Muscle of leg (tissue), 11 donors: ENCODE results near the gene INTS6. TPM values are rescaled to one million over a fixed set of nuclear protein-coding genes. Genes with fewer than 3 reads are reported as not detected.

ENCODE experiments used
- DNase-seq: peaks from one replicate; pipeline ENCODE4 v3.0.0; 2013
- H3K27ac ChIP-seq: one replicate; pipeline ENCODE4 v1.5.1; 2013; ENCODE audit warnings: mild to moderate bottlenecking, low read length, control low read depth
- H3K27me3 ChIP-seq: one replicate; pipeline ENCODE4 v1.6.1; 2013; ENCODE audit warnings: low read length; ENCODE audit not compliant: control insufficient read depth, insufficient read depth
- H3K36me3 ChIP-seq: one replicate; pipeline ENCODE4 v1.6.1; 2013; ENCODE audit warnings: low read length; ENCODE audit not compliant: control insufficient read depth, insufficient read depth
- H3K4me1 ChIP-seq: one replicate; pipeline ENCODE4 v1.6.1; 2013; ENCODE audit warnings: low read length; ENCODE audit not compliant: control insufficient read depth, insufficient read depth
- H3K4me3 ChIP-seq: one replicate; pipeline ENCODE4 v1.5.1; 2013; ENCODE audit warnings: low read length, control low read depth
- H3K9me3 ChIP-seq: replicated peaks from 2 replicates; pipeline ENCODE4 v1.6.1; 2013; ENCODE audit warnings: low read depth, low read length; ENCODE audit not compliant: control insufficient read depth
- WGBS: methylation state at CpG from one replicate; pipeline ENCODE4 v1.1.5; 2013; ENCODE audit warnings: missing lambda C conversion rate; ENCODE audit not compliant: insufficient coverage; 5-methylcytosine and 5-hydroxymethylcytosine counted together
- polyA plus RNA-seq, 8 donors: library from polyadenylated mRNA; unstranded; fragments of 120-200 nt; gene quantifications; one replicate each; pipeline versions ENCODE4 v1.2.1 to v1.2.3, GENCODE V29; 2013; ENCODE audit warnings: inconsistent platforms in 1 of 8, low replicate concordance in 1 of 8; ENCODE audit not compliant: insufficient read length in 8 of 8, insufficient read depth in 1 of 8
- total RNA-seq: library from RNA; stranded (reverse); fragments of 120-200 nt; gene quantifications from one replicate; pipeline ENCODE4 v1.2.4, GENCODE V29; 2013

INTS6 gene
- total and polyA plus RNA-seq, 9 donors = 16.9 to 27.7 (median 20.1) TPM

DNA sequence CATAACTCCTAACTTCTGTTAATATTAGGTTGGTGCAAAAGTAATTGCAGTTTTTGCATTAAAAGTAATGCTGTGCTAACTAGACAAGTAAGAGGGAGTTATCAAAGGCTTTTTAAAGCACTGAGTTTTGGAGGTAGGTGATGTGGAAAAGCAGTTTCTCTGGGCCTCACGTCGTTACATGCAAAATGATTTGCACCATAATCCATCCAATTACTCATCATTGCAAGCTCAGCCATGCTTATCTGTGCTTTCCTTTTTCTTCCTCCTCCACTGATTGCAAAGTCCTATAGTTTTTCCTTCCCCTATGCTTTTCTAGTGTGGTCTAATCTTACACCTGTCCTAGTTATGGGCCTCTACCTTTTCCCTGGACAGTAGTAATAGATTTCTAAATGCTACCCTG, 35.4 kb upstream of the INTS6 start:
- WGBS = no CpG with 5 or more reads among the region's 2 CpGs
- no peaks in the 10 kb centered on the region for H3K4me1 ChIP-seq
- no peak for DNase-seq
- no peaks in the 10 kb centered on the region for H3K27me3 ChIP-seq
- H3K4me3 ChIP-seq = no peak overlapping the region
- H3K9me3 ChIP-seq = no peaks in the 10 kb centered on the region
- H3K27ac ChIP-seq = no peak overlapping the region
- no peaks in the 10 kb centered on the region for H3K36me3 ChIP-seq

GRCh38 chr13:51481656-51482055, 28.8 kb upstream of the INTS6 start:
- no CpG with 5 or more reads among the region's 1 CpG for WGBS
- no peak for DNase-seq
- no peaks in the 10 kb centered on the region for H3K27me3 ChIP-seq
- no peaks in the 10 kb centered on the region for H3K4me1 ChIP-seq
- H3K9me3 ChIP-seq = no peaks in the 10 kb centered on the region
- no peak overlapping the region for H3K27ac ChIP-seq
- no peak overlapping the region for H3K4me3 ChIP-seq
- no peaks in the 10 kb centered on the region for H3K36me3 ChIP-seq

DNA sequence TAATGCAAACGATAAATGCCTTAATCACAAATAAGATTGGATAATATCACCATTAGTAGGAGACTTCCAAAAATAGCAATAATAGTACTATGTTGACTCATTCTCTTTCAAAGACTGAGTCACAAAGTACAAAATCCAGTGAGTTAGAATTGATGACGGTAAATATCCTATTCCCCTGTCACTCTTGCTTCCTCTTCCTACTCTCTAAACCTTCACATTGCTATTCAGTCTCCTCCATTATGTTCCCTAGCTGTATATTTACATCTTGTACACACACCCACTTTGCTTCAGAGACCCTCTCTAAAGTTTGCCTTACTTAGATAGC, 26.3 kb upstream of the INTS6 start:
- DNase-seq = no peak
- Histone ChIP-seq H3K4me1 (no peaks in the 10 kb centered on the region), H3K9me3 (no peaks in the 10 kb centered on the region), H3K4me3 (no peak overlapping the region), H3K36me3 (no peaks in the 10 kb centered on the region), H3K27ac (no peak overlapping the region), H3K27me3 (no peaks in the 10 kb centered on the region)
- no CpG with 5 or more reads among the region's 2 CpGs for WGBS

DNA sequence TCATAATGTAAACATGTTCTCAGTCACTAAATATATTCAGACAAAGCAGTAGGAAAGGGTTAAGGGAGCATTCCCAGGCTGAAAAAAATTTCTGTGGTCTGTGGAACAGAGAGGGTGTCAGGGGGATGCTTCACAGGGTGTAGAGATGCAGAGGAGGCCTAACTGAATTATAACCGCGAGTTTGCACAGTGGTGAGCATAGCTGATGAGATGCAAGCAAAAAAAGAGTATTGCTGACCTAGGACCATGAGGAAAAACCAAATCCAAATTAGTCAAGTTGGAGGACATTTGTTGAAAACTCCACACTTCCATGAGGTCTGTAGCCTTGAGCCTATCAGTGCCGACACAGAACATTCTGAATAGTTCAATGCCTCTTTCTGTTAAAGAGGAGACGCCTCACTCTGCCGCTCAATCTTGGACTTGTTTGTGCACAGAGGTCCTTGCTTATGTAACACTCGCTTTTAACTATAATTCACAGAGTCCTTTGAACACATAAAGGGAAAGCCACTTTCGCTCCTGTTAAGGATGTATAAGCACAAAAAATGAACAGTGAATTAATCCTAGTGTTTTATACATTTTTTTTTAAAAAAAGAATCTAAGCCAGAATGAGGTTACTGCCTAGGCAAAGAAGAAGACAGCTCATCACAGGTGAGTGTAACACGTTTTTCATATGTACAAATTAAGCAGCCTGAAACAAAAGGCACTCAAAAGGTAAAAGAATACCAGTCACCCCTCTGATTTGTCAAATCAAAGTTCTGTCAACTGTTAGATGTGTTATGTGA, 25.8 kb upstream of the INTS6 start:
- H3K27me3 ChIP-seq = no peaks in the 10 kb centered on the region
- no peaks in the 10 kb centered on the region for H3K36me3 ChIP-seq
- DNase-seq = no peak
- H3K4me3 ChIP-seq = no peak overlapping the region
- no peak overlapping the region for H3K27ac ChIP-seq
- no peaks in the 10 kb centered on the region for H3K9me3 ChIP-seq
- WGBS = 56% methylated on average over 3 of the region's 8 CpGs
- H3K4me1 ChIP-seq = no peaks in the 10 kb centered on the region

GRCh38 chr13:51477653-51478324, 25.0 kb upstream of the INTS6 start:
- Histone ChIP-seq H3K9me3 (no peaks in the 10 kb centered on the region), H3K4me3 (no peak overlapping the region), H3K27ac (no peak overlapping the region), H3K4me1 (no peaks in the 10 kb centered on the region), H3K27me3 (no peaks in the 10 kb centered on the region), H3K36me3 (no peaks in the 10 kb centered on the region)
- no CpG with 5 or more reads among the region's 2 CpGs for WGBS
- DNase-seq = no peak

DNA sequence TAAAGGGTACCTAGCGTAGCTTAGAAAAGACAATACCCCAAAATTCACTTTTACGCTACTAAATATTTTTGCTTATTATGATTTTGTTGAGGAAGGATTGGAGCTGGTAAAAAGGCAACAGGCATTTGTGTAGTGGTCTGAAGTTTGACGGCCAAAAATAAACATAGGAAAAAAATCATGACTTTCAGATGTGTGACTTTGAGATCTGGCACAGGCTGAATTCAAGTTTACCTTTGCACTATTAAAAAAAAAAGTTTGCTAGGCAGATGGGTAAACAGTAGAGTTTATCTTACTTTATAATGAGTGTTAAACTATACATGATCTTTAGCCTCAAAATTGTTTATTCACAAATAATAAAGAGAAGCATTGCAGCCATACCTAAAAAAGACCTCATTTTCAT, 24.3 kb upstream of the INTS6 start:
- Histone ChIP-seq H3K27me3 (no peaks in the 10 kb centered on the region), H3K27ac (no peak overlapping the region), H3K9me3 (no peaks in the 10 kb centered on the region), H3K36me3 (no peaks in the 10 kb centered on the region), H3K4me1 (no peaks in the 10 kb centered on the region), H3K4me3 (no peak overlapping the region)
- no CpG with 5 or more reads among the region's 3 CpGs for WGBS
- DNase-seq = no peak

- Histone ChIP-seq H3K27me3 (no peaks in the 10 kb centered on the region), H3K4me1 (no peaks in the 10 kb centered on the region), H3K4me3 (no peak overlapping the region), H3K9me3 (no peaks in the 10 kb centered on the region), H3K36me3 (no peaks in the 10 kb centered on the region), H3K27ac (no peak overlapping the region)
- DNase-seq = no peak
- WGBS = no CpG with 5 or more reads among the region's 2 CpGs
Measured at GRCh38 chr13:51475727-51476501, 23.1 kb upstream of the INTS6 start.

DNA sequence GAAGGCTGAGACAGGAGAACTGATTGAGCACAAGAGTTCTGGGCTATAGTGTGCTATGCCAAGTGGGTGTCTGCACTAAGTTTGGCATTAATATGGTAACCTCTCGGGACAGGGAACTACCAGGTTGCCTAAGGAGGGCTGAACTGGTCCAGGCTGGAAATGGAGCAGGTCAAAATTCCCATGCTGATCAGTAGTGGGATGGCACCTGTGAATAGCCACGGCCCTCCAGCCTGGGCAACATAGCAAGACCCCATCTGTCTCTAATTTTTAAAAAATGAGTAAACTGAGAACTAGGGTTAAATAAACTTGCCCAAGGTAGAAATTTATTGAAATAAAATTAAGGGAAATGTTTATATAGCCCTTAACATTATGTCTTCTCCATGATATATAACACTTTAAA, 17.0 kb upstream of the INTS6 start:
- WGBS = 100% methylated on average over 1 of the region's 2 CpGs
- Histone ChIP-seq H3K4me3 (no peak overlapping the region), H3K9me3 (no peaks in the 10 kb centered on the region), H3K36me3 (no peaks in the 10 kb centered on the region), H3K27me3 (no peaks in the 10 kb centered on the region), H3K4me1 (no peaks in the 10 kb centered on the region), H3K27ac (no peak overlapping the region)
- no peak for DNase-seq

- Histone ChIP-seq H3K4me1 (no peaks in the 10 kb centered on the region), H3K4me3 (no peak overlapping the region), H3K27ac (no peak overlapping the region), H3K36me3 (no peaks in the 10 kb centered on the region), H3K27me3 (no peaks in the 10 kb centered on the region), H3K9me3 (no peaks in the 10 kb centered on the region)
- 92% methylated on average over 2 of the region's 3 CpGs for WGBS
- no peak for DNase-seq
Measured at GRCh38 chr13:51467730-51468129, 14.9 kb upstream of the INTS6 start.

DNA sequence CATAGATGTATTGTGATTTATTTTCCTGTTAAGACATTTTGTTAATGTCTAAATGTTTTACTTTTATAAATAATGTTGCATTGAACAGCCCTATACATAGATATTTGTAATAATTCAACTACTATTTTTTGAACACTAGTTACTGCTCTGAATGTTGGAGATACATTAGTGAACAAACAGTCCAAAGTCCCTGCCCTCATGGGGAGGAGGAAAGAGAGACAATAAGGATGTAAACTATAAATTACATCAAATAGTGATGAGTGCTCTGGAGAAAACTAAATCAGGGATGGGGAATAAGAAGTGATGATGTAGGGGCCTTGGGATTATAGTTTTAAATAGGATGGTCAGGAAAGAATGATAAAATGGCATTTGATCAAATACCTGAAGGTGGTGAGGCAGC, 12.3 kb upstream of the INTS6 start:
- Histone ChIP-seq H3K27ac (no peak overlapping the region), H3K4me3 (no peak overlapping the region), H3K4me1 (no peaks in the 10 kb centered on the region), H3K9me3 (no peaks in the 10 kb centered on the region), H3K36me3 (no peaks in the 10 kb centered on the region), H3K27me3 (no peaks in the 10 kb centered on the region)
- DNase-seq = no peak
